Hematopoietic multipotent progenitor cell treated with erythropoietin and hydrocortisone succinate and interleukin-3 and kit ligand, for 6 days (in vitro differentiated cells): Measurements from ENCODE around the gene CHKB.

Experiments
- DNase-seq: peaks from one replicate; pipeline ENCODE4 v3.0.0-alpha.2; 2015

The CHKB gene

GRCh38 chr22:50571264-50572175, 11.1 kb downstream of the CHKB start:
- no peak for DNase-seq

DNA sequence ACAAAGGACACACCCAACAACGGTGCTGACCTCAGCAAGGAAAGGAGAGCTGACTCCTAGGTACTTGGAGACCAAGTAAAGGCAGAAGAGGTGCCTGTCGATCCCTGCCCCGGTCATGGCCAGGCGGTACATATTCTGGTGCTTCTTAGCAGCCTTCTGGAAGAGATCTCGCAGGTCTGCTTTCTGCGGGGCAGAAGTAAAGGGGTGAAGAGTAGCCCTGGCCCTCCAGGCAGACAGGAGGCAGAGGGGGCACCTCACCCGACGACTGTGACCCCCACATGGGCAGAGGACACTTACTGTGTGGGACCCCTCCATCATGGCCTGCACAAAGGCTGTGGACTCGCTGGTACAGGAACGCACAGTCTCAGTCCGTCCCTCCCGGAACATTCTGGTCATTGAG, 11.8 kb downstream of the CHKB start:
- no peak for DNase-seq

- DNase-seq = no peak
Measured at GRCh38 chr22:50569896-50570535, 12.6 kb downstream of the CHKB start.

- DNase-seq = no peak
Measured at GRCh38 chr22:50569041-50569459, 13.6 kb downstream of the CHKB start.

- DNase-seq = no peak
Measured at GRCh38 chr22:50568626-50569025, 14.0 kb downstream of the CHKB start.

- DNase-seq = no peak
Measured at GRCh38 chr22:50567721-50568252, 14.9 kb downstream of the CHKB start.

- no peak for DNase-seq
Measured at GRCh38 chr22:50564289-50564688, 18.4 kb downstream of the CHKB start.

- no peak for DNase-seq
Measured at GRCh38 chr22:50563413-50564160, 19.1 kb downstream of the CHKB start.

GRCh38 chr22:50562523-50563412, 19.9 kb downstream of the CHKB start, which contains the start of gene SYCE3:
Gene SYCE3, minus strand, starts transcription at chr22:50562919. Its CDS starts 6,514 bp downstream, at chr22:50556405.
- DNase-seq = peak; percentile 99

DNA sequence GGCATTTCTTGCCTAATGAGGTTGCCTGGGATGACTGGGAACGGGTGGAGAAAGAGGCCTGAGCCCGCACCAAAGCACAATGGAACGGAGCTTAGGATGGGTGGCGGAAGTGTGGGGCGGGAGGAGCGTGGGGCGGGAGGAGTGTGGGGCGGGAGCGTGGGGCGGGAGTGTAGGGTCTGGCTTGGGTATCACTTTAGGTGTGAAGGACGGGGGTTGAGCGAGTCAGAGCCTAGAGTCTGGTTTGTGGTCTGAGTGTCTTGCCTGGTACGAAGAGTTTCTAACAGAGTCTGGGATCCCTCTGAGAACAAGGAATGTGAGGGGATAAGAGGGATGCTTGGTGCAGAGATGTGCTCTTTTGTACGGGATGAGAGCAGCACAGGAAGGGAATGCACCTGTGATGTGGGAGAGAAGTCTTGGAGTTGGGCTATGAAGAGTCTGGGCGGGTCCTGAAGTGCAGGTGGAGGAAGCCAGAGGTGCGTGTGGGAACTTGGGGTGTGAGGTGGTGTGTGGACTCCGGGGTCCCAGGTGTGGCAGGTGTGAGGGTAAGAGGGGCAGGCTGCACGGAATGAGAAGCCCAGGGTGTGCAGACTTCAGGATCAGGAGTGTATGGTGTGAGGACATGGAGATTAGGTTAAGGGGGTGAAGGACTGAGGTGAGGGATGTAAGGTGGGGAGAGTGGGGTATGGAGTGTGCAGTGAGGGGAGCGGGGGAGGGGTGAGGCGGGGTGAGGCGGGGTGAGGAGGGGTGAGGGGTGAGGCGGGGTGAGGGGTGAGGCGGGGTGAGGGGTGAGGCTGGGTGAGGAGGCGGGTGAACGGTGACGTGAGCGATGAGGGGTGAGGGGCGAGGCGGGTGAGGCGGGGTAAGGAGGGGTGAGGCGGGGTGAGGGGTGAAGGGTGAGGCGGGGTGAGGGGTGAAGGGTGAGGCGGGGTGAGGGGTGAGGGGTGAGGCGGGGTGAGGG, 21.0 kb downstream of the CHKB start:
- no peak for DNase-seq

DNA sequence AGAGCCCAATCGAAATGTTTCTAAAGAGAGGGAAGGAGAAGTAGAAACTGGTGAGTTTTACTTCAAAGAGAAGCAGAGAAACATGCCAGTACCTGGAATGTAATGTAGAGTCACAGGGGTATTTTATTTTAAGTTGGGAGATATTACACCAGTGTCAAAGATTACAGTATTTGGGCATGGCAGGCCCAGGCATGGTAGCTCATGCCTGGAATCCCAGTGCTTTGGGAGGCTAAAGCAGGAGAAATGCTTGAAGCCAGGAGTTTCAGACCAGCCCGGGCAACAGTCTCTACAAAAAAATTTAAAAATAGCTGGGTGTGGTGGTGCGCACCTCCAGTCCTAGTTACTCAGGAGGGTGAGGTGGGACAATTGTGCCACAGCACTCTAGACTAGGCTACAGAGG, 22.6 kb downstream of the CHKB start:
- DNase-seq = no peak

GRCh38 chr22:50556703-50557102, 25.9 kb downstream of the CHKB start:
- DNase-seq = no peak

GRCh38 chr22:50553310-50553709, 29.3 kb downstream of the CHKB start:
- no peak for DNase-seq

GRCh38 chr22:50551160-50551752, 31.4 kb downstream of the CHKB start:
- no peak for DNase-seq

GRCh38 chr22:50550395-50550794, 32.3 kb downstream of the CHKB start:
- DNase-seq = no peak

DNA sequence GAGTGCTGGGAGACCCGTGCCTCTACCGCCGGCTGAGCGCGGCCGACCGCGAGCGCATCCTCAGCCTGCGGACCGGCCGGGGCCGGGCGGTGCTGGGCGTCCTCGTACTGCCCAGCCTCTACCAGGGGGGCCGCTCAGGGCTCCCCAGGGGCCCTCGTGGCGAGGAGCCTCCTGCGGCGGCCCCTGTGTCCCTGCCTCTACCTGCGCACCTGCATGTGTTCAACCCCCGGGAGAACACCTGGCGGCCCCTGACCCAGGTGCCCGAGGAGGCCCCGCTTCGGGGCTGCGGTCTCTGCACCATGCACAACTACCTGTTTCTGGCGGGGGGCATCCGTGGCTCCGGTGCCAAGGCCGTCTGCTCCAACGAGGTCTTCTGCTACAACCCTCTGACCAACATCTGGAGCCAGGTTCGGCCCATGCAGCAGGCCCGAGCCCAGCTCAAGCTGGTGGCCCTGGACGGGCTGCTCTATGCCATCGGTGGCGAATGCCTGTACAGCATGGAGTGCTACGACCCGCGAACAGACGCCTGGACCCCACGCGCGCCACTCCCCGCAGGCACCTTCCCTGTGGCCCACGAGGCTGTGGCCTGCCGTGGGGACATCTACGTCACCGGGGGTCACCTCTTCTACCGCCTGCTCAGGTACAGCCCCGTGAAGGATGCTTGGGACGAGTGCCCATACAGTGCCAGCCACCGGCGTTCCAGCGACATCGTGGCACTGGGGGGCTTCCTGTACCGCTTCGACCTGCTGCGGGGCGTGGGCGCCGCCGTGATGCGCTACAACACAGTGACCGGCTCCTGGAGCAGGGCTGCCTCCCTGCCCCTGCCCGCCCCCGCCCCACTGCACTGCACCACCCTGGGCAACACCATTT, 33.5 kb downstream of the CHKB start:
- DNase-seq = no peak

DNA sequence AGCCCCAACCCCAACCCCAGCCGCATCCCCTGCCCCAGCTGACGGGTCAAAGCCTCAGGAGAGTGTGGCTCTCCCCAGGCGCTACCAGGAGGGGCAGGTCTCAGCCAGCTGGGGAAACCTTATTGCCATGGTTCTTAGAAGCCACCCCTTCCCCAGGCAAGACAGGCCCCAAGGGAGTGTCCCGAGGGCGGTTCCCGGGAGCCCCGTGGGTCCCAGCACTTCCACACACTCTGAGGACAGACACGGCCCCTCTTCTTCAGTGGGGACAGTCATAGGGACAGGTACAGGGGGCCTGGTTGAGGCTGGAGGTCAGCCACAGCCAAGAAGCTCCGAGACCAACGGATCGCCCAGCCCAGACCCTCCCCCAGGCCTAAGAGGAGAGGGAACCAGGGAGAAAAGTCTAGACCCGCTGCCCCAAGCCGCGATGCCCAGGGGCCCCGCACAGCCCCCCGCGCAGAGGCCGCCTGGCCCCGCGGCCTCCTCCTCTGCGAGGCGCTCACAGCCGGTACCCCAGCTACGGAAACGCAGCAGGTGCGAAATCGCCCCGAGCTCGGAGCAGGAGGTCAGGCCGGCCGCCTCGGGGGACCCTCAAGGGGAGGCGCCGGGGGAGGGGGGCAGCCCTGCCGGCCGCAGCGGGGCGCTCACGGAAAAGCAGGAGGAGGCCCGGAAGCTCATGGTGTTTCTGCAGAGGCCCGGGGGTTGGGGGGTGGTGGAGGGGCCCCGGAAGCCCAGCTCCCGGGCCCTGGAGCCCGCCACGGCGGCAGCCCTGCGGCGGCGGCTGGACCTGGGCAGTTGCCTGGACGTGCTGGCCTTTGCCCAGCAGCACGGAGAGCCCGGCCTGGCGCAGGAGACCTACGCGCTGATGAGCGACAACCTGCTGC, 34.4 kb downstream of the CHKB start:
- no peak for DNase-seq

GRCh38 chr22:50547263-50547985, 35.2 kb downstream of the CHKB start:
- no peak for DNase-seq
